Stimulated activated naive CD4-positive, alpha-beta T cell (primary cell): ENCODE measurements around the gene HDAC2.
"Not testable (repeated sequence)": the region's sequence is repeated elsewhere in the genome, so short reads cannot be mapped to it uniquely, and the experiment has no call there.

ENCODE experiments used
- DNase-seq, 6 experiments: peaks; one replicate each; lab custom pipeline; 2025; lab: John Stamatoyannopoulos, UW

The HDAC2 gene

DNA sequence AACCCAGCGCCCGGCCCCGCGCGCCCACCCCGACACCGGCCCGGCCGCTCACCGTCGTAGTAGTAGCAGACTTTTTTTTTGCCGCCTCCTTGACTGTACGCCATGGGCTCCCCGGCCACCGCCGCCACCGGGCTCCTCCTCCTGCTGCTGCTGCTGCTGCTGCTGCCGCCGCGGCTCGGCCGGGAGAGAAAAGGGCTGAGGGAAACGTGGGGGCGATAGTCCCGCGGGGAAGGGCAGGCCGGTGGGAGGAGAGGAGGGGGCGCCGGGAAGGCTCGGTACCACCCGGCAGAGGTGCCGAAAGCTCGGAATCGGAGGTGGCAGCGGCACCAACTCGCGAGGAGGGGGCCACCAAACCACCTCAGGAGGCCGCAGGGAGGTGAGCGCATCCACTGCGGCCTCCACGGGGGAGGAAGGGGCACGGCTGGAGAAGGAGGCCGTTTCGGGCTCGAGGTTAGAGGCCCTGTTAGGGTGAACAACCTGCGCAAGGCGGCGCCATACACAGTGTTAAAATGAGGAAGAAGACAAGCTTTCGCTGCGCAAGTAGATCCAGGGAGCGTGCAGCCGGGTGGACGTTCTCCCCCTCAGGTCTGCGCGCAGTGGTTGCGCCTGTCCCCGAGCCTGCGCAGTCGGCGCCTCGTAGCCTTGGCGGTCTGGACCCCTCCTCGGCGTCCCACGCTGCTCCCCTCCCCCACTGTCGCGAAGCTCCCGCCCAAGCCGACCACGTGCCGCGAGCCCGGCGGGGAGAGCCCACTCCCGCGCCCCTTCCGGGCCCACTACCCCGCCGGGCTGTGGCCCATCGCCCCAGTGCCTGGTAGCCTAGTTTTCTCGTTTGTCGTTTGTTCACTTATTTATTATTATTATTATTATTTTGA, at the start of gene HDAC2:
HDAC2 (minus strand) TSS at position 344 of the 872 bp plus-strand sequence; CDS start at position 104, 240 bp downstream.
- peak; percentile 75 to 97 (median 86) for DNase-seq

DNA sequence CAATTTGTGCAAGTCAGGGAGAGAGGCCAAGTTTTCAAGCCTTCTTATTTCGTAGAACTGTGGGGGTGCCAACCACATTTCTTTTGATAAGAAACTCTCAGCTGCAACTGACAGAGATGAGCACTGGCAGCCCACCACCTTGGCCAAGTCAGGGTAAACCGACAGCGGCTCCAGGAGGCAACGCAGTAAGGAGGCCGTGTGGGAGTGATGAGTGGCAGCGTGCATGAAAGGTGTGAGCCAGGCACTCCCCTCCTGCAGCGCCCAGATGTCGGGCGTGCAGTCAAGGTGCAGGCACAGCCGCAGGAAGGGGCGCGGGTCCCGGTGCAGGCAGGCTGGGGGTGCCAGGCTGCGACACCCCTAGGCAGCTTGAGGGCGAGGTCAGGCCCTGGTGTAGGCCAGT, 49.2 kb upstream of the HDAC2 start:
- DNase-seq, result no peak

DNA sequence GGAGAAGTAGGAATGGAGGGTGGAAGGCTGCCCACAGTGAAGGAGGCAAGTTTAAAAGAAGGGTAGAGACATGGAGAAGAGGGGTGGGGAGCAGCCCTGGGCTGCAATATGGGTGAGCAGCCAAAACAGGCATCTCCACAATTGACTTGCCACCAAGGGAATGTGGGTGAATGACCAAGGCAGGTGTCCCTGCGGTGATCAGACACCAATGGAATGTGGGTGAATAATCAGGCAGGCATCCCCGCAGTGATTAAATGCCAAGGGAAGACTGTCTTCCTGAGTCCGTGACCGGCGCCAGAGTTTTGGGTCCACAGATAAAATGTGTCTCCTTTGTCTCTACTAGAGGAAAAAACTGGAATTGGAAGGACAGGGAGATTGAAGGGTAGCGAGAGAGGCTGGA, 46.2 kb upstream of the HDAC2 start:
- DNase-seq, result not testable (repeated sequence)

DNA sequence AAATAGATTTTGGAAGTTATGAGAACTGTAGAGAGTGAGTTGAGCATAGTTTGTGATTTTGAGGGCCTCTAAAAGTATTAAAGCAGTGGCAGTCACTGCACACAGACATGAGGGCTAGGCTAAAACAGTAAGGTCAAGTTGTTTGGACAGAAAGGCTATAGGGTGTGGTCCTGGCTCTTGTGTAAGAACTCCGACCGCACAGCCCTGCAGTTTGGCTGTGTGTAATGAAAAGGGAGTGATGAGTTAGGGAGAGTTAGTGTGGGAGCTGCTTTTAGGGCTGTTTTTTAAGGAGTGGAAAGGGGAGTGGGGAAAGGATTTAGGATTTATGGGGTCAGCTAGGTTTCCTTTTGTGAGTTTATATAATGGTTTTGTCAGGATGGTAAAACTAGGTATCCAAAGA, 43.2 kb upstream of the HDAC2 start:
- DNase-seq, result not testable (repeated sequence)

DNA sequence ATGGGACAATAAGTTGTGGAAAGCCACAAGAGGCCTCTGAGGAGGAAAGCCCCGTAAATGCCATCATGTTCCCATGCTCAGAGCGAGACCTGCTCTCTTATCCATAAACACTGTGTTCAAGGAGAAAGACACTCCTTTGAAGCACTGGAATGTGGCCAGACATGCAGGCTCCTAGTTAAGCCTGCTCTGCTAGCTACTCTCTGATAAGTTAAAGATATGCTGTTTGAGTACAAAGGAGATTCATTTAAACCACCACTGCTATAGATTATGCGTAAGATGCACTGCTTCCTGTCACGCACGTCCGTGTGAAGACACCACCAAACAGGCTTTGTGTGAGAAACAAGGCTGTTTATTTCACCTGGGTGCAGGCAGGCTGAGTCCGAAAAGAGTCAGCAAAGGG, 40.5 kb upstream of the HDAC2 start:
- DNase-seq, result peak in 2 of 6 experiments; percentile 9 to 10

DNA sequence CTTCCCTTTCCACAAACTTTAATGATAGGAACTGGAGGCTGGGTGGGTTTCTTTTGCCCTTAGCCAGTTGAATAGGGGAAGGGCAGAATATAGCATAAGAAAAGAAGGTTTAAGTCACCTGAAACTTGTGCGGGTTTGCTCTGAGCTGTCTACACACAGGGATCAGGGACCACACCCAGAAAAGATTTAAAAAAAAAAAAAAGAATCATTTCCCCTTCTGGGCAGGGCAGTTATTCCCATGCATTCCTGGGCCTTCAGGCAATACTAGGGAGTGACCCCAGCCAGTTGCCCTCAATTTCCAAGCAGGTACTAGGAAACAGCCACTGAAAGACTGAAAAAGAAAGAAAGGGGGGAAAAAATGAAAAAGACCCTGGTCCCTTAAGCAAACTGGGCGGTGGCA, 39.6 kb upstream of the HDAC2 start:
- DNase-seq, result no peak

DNA sequence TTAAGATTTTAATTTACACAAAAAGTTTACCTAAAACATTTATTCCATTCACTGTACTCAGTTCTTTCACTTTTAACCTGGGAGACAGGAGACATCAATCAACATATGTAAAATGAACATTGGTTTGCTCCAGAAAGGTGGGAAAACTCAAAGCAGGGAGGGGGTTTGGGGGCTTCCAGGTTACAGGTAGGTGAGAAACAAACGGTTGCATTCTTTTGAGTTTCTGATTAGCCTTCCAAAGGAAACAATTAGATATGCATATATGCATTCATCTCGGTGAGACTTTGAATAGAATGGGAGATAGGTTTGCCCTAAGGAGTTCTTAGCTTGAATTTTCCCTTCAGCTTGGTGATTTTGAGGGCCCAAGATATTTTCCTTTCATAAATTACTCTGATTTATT, 38.2 kb upstream of the HDAC2 start:
- DNase-seq, result no peak

DNA sequence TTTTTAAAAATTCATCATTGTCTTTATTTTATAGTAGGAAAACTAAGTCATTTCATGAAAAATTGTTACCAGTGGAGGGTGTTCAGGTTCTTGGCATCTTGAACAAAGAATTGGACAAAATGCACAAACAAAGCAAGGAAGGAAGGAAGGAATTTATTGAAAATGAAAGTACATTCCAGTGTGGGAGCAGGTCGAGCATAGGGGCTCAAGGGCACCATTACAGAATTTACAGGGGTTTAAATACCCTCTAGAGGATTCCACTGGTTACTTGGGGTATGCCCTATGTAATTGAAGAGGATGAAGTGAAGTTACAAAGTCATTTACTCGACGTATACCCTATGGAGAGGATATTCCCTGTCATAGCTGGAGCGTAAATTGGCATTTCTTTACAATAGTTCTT, 37.4 kb upstream of the HDAC2 start:
- no peak for DNase-seq

DNA sequence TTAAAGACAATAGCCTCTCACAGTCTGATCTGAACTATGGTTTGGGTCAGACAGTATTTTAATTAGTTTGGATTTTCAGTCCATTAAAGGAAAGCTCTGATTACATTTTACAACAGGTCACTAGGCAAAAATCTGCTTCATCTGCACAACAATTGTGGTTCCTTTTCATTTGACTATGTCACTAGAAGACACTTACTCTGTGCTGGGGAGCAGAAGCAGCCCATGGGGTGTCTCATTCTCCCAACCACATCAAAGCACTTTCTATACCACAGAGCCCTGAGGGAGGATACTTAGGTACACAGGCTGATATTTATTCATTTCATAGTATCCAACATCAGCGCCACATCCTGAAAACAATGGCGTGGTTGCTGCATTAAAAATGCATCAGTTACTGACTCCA, 36.6 kb upstream of the HDAC2 start:
- peak in 1 of 6 experiments; percentile 11 for DNase-seq

DNA sequence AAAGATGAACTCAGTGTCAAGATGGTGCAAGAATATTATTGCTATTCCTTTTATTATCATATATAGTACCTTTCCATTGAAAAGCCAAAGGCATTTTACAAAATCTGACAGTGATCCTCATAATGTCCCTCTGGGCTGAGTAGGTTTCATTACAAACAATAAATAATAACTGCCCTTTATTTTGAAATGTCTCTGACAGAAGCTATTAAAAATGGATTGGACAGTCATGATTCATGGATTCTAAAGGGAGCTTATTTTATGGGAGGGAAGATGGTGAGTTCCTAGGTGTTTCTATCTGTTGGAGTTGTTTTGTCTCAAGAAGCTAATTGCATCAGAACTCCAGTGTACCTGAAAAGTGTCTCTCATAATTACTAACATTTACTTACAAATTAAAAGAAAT, 30.4 kb upstream of the HDAC2 start:
- no peak for DNase-seq

DNA sequence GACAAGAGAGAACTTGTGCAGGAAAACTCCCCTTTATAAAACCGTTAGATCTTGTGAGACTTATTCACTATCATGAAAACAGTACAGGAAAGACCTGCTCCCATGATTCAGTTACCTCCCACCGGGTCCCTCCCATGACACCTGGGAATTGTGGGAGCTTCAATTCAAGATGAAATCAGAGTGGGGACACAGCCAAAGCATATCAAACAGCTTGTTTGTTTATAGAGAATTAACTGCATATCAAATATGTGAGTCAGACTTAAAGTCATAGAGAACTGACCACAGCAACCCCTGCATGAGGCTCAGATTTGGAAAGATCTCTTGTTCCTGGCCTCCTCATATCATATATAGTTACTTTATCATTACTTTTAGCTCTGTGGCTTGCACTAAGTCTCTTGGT, 29.1 kb upstream of the HDAC2 start:
- DNase-seq, result no peak

DNA sequence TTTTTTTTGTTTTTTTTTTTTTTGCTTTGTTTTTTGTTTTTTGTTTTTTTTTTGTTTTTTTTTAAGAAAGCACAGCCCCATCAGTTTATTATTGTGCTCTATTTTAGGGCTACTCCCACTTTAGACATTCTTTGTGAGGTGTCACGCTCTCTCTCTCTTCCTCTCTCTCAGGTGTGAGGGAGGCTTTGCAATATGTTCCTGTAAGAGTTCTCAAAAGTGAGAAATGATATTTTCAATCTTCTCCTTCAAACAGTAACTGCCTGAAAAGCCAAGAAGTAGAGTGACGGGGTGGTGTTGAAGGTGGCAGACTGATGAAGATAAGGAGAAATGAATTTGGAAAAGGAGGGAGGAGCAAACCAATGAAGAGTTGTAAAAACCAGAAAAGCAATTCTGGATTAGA, 28.3 kb upstream of the HDAC2 start:
- DNase-seq, result no peak

DNA sequence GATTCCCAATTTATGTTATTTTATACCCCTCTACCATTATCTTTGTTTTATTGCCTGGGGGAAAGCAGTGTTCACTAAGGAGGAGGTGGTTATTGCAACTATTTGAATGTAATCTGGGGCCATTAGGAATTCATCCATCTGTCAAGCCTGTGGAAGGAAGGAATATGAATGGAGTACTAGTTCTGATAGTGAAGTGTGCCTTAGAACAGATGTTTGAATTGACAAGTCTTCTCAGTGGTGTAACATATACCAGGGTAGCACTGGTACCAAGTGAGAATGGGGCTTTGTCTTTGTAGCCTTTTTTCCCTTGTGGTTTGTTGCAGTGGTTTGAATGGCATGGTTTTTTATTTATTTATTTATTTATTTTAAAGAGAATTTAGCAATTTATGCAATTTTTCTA, 27.9 kb upstream of the HDAC2 start:
- DNase-seq, result no peak

DNA sequence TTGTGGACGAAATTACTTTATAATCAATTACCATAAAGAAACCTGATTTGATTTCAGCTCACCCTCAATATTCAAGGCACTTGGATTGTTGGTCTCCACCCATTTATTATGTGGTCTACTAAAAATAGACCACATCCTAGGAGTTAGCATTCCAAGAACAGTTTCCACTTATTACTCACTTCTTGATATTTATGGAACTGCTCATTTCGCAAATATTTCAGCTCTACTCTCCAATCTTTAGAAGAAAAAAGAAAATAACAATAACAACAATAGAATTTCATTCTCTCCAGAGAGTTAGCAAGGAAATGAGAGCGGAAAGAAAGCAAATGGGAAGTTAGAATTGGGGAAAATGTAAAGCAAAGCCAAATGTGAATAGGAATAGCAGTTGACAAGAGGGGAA, 26.2 kb upstream of the HDAC2 start:
- no peak for DNase-seq

DNA sequence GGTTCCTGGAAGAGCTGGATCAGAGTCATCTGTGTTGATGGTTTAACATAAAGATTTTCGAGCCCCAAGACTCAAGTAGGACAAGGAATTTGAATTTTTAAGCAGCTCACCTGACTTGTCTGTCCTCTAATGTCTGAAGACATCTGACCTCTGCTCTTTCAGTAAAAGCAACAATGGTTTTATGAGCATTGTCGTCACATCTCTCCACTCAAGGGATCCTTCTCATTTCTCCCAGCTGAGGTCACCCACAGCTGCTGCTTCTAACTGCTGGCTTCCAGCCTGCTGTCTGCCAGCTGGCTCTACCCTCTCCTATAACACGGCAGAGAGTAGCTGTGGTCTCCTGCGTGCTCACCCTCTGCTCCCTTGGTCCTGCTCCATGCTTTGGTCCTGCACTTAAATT, 24.7 kb upstream of the HDAC2 start:
- DNase-seq, result no peak

DNA sequence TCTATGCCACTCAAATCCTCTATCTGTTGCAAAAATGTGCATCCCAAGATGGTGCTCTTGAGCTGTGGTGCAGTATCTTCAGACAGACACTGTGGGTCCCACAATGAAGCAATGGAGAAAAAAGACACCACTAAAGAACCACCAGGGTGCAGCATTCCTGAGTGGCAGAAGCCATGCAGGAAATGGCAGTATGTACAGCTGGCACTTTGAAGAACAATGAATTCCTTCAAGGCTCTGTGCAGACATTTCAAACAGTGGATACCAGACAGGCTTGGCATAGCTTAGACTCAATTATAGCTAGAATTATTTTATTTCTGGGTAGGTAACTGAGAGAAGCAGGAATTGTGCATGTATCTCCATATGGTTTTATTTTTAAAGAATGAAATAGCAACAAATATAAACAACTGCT, 24.0 kb upstream of the HDAC2 start:
- DNase-seq, result peak in 2 of 6 experiments; percentile 25 to 29

DNA sequence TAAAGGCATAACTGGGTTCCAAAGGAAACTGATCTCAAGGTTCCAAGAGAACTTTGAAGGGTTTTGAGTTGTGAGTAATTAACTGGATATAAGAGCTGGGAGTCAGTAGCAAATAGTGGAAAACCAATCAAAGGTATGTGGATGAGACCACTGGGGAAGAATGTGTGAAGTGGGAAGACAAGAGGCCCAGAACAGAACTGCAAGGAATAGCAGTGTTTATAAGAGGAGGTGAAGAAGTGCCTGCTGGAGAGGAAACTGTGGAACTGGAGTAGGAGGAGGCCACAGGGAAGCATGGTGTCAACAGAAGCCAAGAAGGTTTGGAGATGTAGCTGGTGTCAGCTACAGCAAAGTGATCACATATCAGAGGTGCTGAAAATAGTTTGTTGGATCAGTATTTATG, 18.7 kb upstream of the HDAC2 start:
- DNase-seq, result no peak

DNA sequence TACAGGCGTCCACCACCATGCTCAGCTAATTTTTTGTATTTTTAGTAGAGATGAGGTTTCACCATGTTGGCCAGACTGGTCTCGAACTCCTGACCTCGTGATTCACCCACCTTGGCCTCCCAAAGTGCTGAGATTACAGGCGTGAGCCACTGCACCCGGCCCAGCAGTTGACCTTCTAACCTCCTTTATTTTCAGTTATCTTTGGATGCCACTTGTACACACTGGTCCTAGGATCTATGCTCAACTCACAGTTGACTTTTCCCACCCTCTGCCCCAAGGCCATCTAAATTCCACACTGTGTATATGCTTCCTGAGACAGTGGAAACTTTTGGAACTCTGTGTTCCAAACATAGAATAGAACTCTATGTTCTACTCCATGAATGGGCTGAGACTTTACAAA, 11.7 kb upstream of the HDAC2 start:
- DNase-seq, result not testable (repeated sequence)

DNA sequence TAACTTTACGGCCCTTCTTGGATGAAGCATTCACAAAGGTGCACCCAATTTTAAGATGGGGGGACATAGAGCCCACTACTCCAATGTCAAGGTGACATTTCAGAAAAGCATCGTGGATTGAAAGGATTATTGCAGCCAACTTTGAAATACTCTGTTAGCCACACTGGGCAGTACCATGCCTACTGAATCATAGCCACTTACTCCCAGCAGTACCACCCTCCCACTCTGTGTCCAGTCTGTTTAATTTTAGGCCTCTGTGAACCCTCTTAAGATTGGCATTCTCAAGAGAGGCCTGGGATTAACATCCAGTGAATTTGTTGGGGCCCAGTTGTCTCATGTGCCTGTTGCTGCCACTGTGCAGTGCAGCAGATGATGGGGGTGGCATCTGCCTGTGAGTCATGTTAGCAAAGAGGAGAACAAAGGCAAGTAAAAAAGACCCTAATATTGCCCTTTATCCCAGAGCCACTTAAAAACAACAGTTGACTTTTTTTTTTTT, 11.2 kb upstream of the HDAC2 start:
- no peak for DNase-seq

DNA sequence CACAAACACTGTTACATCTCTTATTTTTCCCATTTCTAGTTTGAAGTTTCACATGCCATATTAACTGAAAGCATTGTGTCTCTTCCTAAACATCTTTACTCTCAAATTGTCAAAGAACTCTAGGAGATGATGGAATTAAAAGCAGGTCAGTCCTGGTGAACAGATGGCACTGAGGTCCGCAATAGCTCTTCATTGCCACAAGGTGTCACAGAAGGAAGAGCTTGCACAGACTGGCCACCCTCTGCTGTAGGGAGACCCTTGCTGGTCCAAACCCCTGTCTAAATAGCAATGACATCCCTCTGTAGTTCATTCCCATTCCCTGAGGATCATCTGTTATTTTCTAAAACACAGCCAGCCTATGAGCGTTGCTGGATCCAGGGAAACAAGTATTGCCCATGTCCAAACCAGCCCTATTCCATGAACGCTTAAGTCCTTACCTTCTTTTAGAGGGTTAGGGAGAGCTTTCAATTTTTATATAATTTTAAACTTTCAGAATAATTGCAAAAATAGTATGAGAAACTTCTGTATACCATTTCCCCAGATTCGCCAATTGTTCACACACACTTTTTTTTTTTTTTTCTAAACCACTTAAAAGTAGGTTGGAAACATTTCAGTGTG, 10.1 kb upstream of the HDAC2 start:
- DNase-seq, result no peak

DNA sequence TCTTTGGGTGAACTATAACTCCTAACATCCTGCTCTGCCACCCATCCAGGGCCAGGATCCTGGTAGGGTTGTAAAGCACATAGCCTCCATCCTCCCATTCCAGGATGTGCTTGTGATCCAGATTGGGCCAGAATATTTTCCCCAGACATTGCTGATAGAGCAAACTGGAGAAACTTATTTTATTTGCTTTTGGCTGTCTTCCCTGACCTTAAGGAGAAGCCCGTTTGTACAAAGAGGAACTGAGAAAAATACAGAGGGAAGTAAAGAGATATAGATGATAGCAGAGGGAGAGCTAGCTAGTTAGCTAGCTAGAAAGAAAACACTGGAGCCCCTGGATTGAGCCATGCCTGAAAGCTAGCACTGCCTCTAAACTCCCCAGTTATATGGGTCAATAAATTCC, 9.0 kb upstream of the HDAC2 start:
- DNase-seq, result no peak

DNA sequence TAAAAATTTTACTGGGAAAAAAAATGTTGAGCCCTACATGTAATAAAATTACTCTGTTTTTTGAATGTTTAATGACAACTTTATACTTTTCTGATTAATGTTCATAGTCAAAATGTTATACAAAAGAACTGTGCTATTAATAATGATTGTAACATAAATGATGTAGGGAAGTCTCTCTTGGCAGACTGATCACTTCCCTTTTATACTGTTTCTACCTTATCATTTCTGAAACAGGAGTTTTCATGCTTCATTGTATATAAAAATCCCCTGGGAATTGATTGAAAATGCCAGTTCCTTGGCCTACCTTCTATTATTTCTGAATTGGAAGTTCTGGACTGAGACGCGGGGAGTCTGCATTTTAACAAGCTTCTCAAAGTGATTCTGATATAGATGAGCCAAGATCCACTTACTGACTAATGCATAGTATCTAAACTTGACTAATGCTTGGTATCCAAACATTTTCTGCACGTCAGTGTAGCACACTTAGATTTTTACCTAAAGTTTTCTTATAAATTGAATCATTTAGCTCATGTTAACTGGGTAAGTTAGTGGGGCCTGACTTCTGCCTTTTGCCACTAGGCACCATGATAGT, 7.2 kb upstream of the HDAC2 start:
- DNase-seq, result no peak

DNA sequence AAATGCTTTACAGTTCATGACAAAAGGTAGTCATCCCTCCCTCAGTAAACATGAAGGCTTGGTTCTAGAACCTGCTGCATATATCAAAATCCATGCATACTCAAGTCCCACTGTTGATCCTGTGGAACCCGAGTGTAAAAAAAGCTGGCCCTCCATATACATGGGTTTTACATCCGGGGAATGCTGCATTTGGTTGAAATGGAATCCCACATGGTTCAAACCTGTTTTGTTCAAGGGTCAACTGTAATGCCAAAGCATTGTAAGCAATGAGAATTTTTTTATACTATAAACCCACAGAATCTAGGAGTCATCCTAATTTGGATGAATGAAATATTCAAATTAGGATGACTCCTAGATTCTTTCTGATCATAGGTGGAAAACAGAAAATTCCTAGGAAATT, 5.9 kb upstream of the HDAC2 start:
- DNase-seq, result no peak
